ENCODE measurements around the gene LRRC18.

Gene LRRC18

GRCh38 chr10:48894911-48895802 is 44.5 kb downstream of the LRRC18 start:
- Histone ChIP-seq H3K4me1 (no peaks in the 10 kb centered on the region), H3K27me3 (ENCODE audit: control insufficient read depth, insufficient read depth, low read length) (no peaks in the 10 kb centered on the region), H3K36me3 (ENCODE audit: control insufficient read depth, insufficient read depth, low read length) (no peaks in the 10 kb centered on the region), H3K9me3 (ENCODE audit: control insufficient read depth, low read length) (no peaks in the 10 kb centered on the region), H2AFZ (no peak overlapping the region), H3K79me2 (no peaks in the 10 kb centered on the region), H3K27ac (no peak overlapping the region), H3K4me2 (ENCODE audit: low read length) (no peak overlapping the region), H3K9ac (no peak overlapping the region), H3K4me3 (ENCODE audit: low read depth, low read length) (no peak overlapping the region)
- no peak for TF ChIP-seq CTCF (IDR thresholded peaks at IDR 0.05)

GRCh38 chr10:48890888-48891850 is 48.5 kb downstream of the LRRC18 start:
- Histone ChIP-seq H3K79me2 (no peaks in the 10 kb centered on the region), H3K4me1 (no peaks in the 10 kb centered on the region), H3K9ac (no peak overlapping the region), H3K27me3 (ENCODE audit: control insufficient read depth, insufficient read depth, low read length) (no peaks in the 10 kb centered on the region), H3K4me2 (ENCODE audit: low read length) (no peak overlapping the region), H3K9me3 (ENCODE audit: control insufficient read depth, low read length) (no peaks in the 10 kb centered on the region), H2AFZ (no peak overlapping the region), H3K27ac (no peak overlapping the region), H3K36me3 (ENCODE audit: control insufficient read depth, insufficient read depth, low read length) (no peaks in the 10 kb centered on the region), H3K4me3 (ENCODE audit: low read depth, low read length) (no peak overlapping the region)
- TF ChIP-seq CTCF (IDR thresholded peaks at IDR 0.05), result no peak

- TF ChIP-seq CTCF (IDR thresholded peaks at IDR 0.05), result no peak
- H3K4me1 ChIP-seq, result no peaks in the 10 kb centered on the region
- H3K27ac ChIP-seq, result no peak overlapping the region
- no peaks in the 10 kb centered on the region for H3K27me3 ChIP-seq (ENCODE audit: control insufficient read depth, insufficient read depth, low read length)
- no peaks in the 10 kb centered on the region for H3K79me2 ChIP-seq
- no peak overlapping the region for H3K4me3 ChIP-seq (ENCODE audit: low read depth, low read length)
- H3K9ac ChIP-seq, result no peak overlapping the region
- no peak overlapping the region for H3K4me2 ChIP-seq (ENCODE audit: low read length)
- H3K9me3 ChIP-seq (ENCODE audit: control insufficient read depth, low read length), result no peaks in the 10 kb centered on the region
- H2AFZ ChIP-seq, result no peak overlapping the region
- H3K36me3 ChIP-seq (ENCODE audit: control insufficient read depth, insufficient read depth, low read length), result no peaks in the 10 kb centered on the region
Measured at GRCh38 chr10:48887982-48888381, 51.7 kb downstream of the LRRC18 start.

- TF ChIP-seq CTCF (IDR thresholded peaks at IDR 0.05), result peak; percentile 15
- no peaks in the 10 kb centered on the region for H3K27me3 ChIP-seq (ENCODE audit: control insufficient read depth, insufficient read depth, low read length)
- H3K9ac ChIP-seq, result no peak overlapping the region
- H3K79me2 ChIP-seq, result no peaks in the 10 kb centered on the region
- no peaks in the 10 kb centered on the region for H3K9me3 ChIP-seq (ENCODE audit: control insufficient read depth, low read length)
- no peaks in the 10 kb centered on the region for H3K36me3 ChIP-seq (ENCODE audit: control insufficient read depth, insufficient read depth, low read length)
- no peaks in the 10 kb centered on the region for H3K4me1 ChIP-seq
- H3K4me3 ChIP-seq (ENCODE audit: low read depth, low read length), result no peak overlapping the region
- H3K27ac ChIP-seq, result no peak overlapping the region
- H2AFZ ChIP-seq, result no peak overlapping the region
- H3K4me2 ChIP-seq (ENCODE audit: low read length), result no peak overlapping the region
Measured at GRCh38 chr10:48885376-48885775, 54.3 kb downstream of the LRRC18 start.
